GM19238 (cell line): ENCODE measurements around the gene HIGD1A.

Source experiments
- DNase-seq: peaks from one replicate; pipeline ENCODE4 v3.0.0; 2011; ENCODE audit warnings: low spot score; ENCODE audit not compliant: insufficient read length

Gene HIGD1A

GRCh38 chr3:42756681-42757213, 47.5 kb downstream of the HIGD1A start:
- DNase-seq = no peak

- no peak for DNase-seq
Measured at GRCh38 chr3:42755681-42756578, 48.4 kb downstream of the HIGD1A start.

- DNase-seq = no peak
Measured at GRCh38 chr3:42753757-42754156, 50.5 kb downstream of the HIGD1A start.

GRCh38 chr3:42752961-42753360, 51.3 kb downstream of the HIGD1A start:
- DNase-seq = no peak

GRCh38 chr3:42752441-42752840, 51.8 kb downstream of the HIGD1A start:
- DNase-seq = no peak

- DNase-seq = no peak
Measured at GRCh38 chr3:42751609-42752008, 52.7 kb downstream of the HIGD1A start.

- no peak for DNase-seq
Measured at GRCh38 chr3:42750834-42751233, 53.5 kb downstream of the HIGD1A start.

GRCh38 chr3:42749753-42750231, 54.5 kb downstream of the HIGD1A start:
- DNase-seq = no peak

- DNase-seq = no peak
Measured at GRCh38 chr3:42749025-42749752, 55.1 kb downstream of the HIGD1A start.

GRCh38 chr3:42747581-42747980, 56.7 kb downstream of the HIGD1A start:
- DNase-seq = no peak

- no peak for DNase-seq
Measured at GRCh38 chr3:42746455-42747450, 57.5 kb downstream of the HIGD1A start.

- DNase-seq = no peak
Measured at GRCh38 chr3:42745776-42746454, 58.4 kb downstream of the HIGD1A start.

- DNase-seq = no peak
Measured at GRCh38 chr3:42745291-42745745, 59.0 kb downstream of the HIGD1A start.

- no peak for DNase-seq
Measured at GRCh38 chr3:42743204-42743995, 60.9 kb downstream of the HIGD1A start.

- DNase-seq = no peak
Measured at GRCh38 chr3:42742688-42743087, 61.6 kb downstream of the HIGD1A start.

- DNase-seq = no peak
Measured at GRCh38 chr3:42742259-42742658, 62.0 kb downstream of the HIGD1A start.

GRCh38 chr3:42741796-42742195, 62.5 kb downstream of the HIGD1A start:
- DNase-seq = no peak

GRCh38 chr3:42739401-42740158, 64.7 kb downstream of the HIGD1A start:
- no peak for DNase-seq

- DNase-seq = no peak
Measured at GRCh38 chr3:42736531-42736930, 67.8 kb downstream of the HIGD1A start.
